ENCODE data around the gene NAT9.

NAT9 gene

GRCh38 chr17:74764751-74765286 is 11.3 kb downstream of the NAT9 start:
- TF ChIP-seq, protein P1, sequence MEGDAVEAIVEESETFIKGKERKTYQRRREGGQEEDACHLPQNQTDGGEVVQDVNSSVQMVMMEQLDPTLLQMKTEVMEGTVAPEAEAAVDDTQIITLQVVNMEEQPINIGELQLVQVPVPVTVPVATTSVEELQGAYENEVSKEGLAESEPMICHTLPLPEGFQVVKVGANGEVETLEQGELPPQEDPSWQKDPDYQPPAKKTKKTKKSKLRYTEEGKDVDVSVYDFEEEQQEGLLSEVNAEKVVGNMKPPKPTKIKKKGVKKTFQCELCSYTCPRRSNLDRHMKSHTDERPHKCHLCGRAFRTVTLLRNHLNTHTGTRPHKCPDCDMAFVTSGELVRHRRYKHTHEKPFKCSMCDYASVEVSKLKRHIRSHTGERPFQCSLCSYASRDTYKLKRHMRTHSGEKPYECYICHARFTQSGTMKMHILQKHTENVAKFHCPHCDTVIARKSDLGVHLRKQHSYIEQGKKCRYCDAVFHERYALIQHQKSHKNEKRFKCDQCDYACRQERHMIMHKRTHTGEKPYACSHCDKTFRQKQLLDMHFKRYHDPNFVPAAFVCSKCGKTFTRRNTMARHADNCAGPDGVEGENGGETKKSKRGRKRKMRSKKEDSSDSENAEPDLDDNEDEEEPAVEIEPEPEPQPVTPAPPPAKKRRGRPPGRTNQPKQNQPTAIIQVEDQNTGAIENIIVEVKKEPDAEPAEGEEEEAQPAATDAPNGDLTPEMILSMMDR (IDR thresholded peaks at IDR 0.05; ENCODE audit: control insufficient read depth, insufficient read depth, low read depth, low read length, missing control alignments): no peak
- no peak for DNase-seq (ENCODE audit: low read depth)
- H3K4me3 ChIP-seq (ENCODE audit: control insufficient read depth, low read depth, low read length): no peak overlapping the region

DNA sequence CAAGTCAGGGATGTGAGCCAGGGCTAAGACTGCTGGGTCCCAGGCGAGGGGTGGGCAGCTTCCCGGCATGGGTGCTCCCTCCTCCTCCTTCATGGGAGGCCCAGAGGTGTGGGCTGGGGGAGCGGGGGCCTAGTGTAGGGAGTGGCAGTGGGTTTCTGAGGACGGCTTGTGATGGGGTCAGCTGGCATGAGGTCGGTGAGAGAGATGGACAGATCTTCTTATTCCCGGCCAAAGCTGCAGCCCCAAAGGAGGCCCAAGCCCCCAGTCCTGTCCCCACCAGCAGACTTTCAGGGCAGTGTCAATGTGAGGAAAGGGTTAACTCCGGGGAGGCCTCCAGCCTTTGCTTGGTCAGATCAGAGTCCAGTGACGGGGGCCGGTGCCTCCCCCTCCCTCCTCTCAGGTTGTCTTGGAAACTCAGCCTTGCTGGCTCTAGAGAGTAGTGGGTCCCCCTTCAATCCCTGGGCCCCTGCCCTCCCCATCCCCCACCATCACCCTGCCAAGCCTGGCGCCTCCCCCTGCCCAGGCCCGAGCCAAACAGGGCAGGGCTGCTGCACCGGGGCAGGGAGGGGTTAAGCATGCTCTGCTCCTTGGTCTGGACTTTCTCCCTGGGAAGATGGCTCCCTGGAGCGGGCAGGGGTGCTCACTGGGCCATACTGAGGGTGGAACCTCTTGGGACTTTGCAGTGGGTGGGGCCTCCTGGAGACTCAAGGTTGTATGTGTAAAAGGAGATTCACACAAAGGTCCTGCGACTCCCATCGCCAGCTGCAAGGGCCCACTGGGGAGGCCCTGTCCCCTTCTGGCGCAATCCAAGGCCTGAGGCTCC is 12.4 kb downstream of the NAT9 start:
- no peak overlapping the region for H3K4me3 ChIP-seq (ENCODE audit: control insufficient read depth, low read depth, low read length)
- no peak for DNase-seq (ENCODE audit: low read depth)
- TF ChIP-seq, protein P1 (IDR thresholded peaks at IDR 0.05; ENCODE audit: control insufficient read depth, insufficient read depth, low read depth, low read length, missing control alignments): no peak

DNA sequence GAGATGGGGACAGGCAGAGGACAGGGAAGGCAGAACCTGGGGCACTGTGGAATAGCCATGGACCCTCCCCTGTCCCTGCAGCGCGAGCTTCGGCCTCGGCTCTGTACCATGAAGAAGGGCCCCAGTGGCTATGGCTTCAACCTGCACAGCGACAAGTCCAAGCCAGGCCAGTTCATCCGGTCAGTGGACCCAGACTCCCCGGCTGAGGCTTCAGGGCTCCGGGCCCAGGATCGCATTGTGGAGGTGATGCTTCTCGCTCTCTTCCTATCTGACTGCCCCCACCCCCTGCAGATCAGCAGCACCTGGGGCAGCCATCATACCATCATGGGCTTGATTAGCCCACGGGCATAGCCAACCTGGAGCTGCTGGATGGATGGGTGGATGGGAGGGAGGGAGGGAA is 14.2 kb downstream of the NAT9 start:
- no peak overlapping the region for H3K4me3 ChIP-seq (ENCODE audit: control insufficient read depth, low read depth, low read length)
- TF ChIP-seq, protein P1 (IDR thresholded peaks at IDR 0.05; ENCODE audit: control insufficient read depth, insufficient read depth, low read depth, low read length, missing control alignments): no peak
- DNase-seq (ENCODE audit: low read depth): no peak

DNA sequence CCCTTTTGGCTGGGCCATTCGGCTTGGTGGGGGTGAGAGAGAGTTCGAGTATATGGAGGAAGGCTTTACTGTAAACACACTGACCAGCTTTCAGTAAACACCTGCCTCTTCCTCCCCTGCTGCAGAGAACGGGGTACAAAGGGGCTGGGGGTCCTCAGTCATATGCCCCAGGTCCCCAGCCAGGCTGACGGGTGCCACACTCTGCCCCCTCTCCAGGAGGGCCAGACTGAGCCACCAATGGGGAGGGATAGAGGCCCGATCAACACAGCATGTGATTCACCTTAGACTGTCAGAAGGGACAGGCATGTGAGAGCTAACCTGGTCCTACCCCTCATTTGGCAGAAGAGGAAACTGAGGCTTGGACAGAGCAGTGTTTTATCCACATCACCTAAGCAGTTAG is 14.7 kb downstream of the NAT9 start:
- TF ChIP-seq, protein P1 (IDR thresholded peaks at IDR 0.05; ENCODE audit: control insufficient read depth, insufficient read depth, low read depth, low read length, missing control alignments): no peak
- DNase-seq (ENCODE audit: low read depth): no peak
- H3K4me3 ChIP-seq (ENCODE audit: control insufficient read depth, low read depth, low read length): no peak overlapping the region

DNA sequence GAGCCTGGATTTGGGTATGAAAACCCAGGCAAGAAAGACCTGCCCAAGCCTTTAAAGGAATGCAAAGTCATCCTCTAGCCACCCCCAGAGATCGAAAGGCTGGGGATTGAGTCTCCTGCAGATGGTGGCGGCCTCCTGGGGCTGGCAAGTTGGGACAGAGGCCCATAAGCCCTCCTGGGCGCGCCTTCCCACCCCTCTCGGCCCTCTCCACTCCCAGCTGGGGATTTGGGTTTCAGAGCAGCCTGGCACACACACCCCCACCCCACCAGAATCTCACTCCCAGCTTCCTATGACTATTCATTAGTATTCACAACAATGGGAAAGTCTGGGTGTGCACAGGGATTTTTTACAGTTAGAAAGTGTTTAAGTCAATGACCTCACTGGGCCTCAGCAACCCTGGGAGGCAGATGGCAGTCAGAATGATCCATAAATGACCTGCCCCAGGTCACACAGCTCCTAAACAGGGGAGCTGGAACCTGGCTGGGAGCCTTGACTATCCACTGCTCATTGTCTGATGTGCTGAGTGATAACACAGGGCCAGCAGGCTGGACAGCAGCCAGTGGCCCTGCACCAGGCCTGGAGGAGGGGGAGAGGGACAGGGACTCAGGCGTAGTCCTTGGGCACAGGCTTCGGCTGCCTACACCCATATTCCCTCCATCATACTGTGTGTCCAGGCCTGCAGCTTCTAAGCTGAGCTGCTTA is 15.6 kb downstream of the NAT9 start:
- no peak overlapping the region for H3K4me3 ChIP-seq (ENCODE audit: control insufficient read depth, low read depth, low read length)
- TF ChIP-seq, protein P1 (IDR thresholded peaks at IDR 0.05; ENCODE audit: control insufficient read depth, insufficient read depth, low read depth, low read length, missing control alignments): no peak
- DNase-seq (ENCODE audit: low read depth): no peak

DNA sequence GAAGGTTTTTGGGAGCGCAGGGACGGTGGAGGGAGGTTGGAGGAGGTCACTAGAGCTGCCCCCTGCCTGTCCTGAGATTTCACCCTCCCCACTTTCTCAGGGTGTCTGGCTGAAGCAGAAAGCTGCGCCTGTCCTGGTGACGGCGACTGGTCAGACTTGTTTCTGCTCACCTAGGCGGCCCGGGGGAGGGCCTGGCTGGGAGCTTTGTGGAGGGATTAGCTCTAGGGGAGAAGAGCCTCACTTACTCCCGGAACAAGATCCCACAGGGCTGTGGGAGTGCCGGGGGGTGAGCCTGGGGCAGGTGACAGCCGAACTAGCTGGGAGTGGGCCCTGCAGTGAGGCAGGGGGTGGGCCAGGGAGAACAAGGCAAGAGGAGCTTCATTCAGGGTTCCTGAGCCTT is 16.2 kb downstream of the NAT9 start:
- TF ChIP-seq, protein P1 (IDR thresholded peaks at IDR 0.05; ENCODE audit: control insufficient read depth, insufficient read depth, low read depth, low read length, missing control alignments): no peak
- DNase-seq (ENCODE audit: low read depth): no peak
- no peak overlapping the region for H3K4me3 ChIP-seq (ENCODE audit: control insufficient read depth, low read depth, low read length)
